SJCRH30 (cell line): ENCODE measurements around the gene RPL18. TPM values are rescaled to one million over a fixed set of nuclear protein-coding genes. Genes with fewer than 3 reads are reported as not detected.
A peak's percentile ranks its signal among the peaks of the same experiment; 100 is the strongest.

ENCODE experiments used
- DNase-seq, 2 experiments: peaks; one replicate each; pipeline ENCODE4 v3.0.0-alpha.2; 2015 to 2020
- H3K27ac ChIP-seq: fragments of 250-450 bp; sonication (Bioruptor Pico); 2 replicates; pipeline ENCODE4 v1.5.1; 2020; ENCODE audit warnings: mild to moderate bottlenecking, moderate library complexity
- H3K27me3 ChIP-seq: fragments of 250-450 bp; sonication (Bioruptor Pico); 2 replicates; pipeline ENCODE4 v1.5.1; 2020; ENCODE audit warnings: mild to moderate bottlenecking, moderate library complexity
- H3K36me3 ChIP-seq: fragments of 250-450 bp; sonication (Bioruptor Pico); 2 replicates; pipeline ENCODE4 v1.5.1; 2020; ENCODE audit warnings: mild to moderate bottlenecking, moderate library complexity
- H3K4me1 ChIP-seq: fragments of 250-450 bp; sonication (Bioruptor Pico); 2 replicates; pipeline ENCODE4 v1.5.1; 2020; ENCODE audit warnings: mild to moderate bottlenecking, moderate library complexity
- H3K4me3 ChIP-seq: fragments of 250-450 bp; sonication (Bioruptor Pico); 2 replicates; pipeline ENCODE4 v1.5.1; 2020; ENCODE audit warnings: mild to moderate bottlenecking, moderate library complexity
- H3K9me3 ChIP-seq: fragments of 250-450 bp; sonication (Bioruptor Pico); replicated peaks from 2 replicates; pipeline ENCODE4 v1.5.1; 2020; ENCODE audit warnings: mild to moderate bottlenecking, moderate library complexity
- total RNA-seq: library from RNA; depleted of rRNA; stranded (reverse); fragments of >200 nt; shearing (Covaris generic); gene quantifications from 2 replicates; pipeline ENCODE4 v1.2.3, GENCODE V29; 2014

RPL18 gene
- total RNA-seq, 1 experiment from 2014 or later: 1,609 TPM

DNA sequence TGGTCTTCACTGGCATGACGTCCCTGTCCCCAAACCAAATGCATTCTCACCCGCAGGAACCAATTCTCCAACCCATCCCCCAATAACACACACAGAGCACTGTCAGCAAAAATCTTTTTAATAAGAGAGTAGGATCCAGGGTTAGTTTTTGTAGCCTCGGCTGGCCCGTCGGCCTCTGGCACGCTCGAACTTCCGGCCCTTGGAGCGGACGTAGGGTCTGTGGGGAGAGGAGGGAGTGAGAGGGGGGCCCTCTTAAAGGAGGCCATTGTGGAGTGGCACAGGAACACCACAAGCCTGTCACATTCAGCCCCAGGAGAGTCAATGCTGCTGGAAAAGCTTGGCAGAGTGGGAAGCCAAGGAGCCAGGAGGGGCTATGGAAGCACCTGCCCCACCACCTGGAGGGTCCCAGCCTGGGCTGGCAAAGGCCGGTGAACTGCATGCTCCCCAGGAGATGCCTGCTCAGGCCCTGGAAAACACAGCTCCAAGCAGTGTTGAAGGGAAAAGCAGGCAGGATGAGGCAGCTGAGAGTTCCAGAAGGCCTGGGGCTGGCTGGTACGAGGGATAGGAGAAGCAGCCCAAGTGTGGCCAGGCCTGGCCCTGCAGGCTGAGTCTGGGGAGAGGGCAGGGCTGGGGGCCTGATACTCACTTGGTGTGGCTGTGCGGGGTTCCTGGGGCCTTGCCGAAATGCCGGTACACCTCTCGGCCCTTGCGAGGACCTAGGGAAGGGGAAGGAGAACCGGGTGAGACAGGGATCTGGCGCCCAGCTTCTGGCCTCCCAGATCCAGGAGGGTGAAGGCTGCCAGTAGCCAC is 3.5 kb downstream of the RPL18 start:
- H3K36me3 ChIP-seq: peaks cover 44% of the 10 kb centered on the region
- H3K4me3 ChIP-seq: no peak overlapping the region
- no peak for DNase-seq
- H3K9me3 ChIP-seq: no peaks in the 10 kb centered on the region
- no peak overlapping the region for H3K27ac ChIP-seq
- H3K27me3 ChIP-seq: no peaks in the 10 kb centered on the region
- no peaks in the 10 kb centered on the region for H3K4me1 ChIP-seq

- Histone ChIP-seq H3K9me3 (no peaks in the 10 kb centered on the region), H3K27me3 (no peaks in the 10 kb centered on the region), H3K4me3 (no peak within 1 kb of the TSS), H3K27ac (no peak within 1 kb of the TSS), H3K36me3 (peaks cover 44% of the 10 kb centered on the region), H3K4me1 (no peaks in the 10 kb centered on the region)
- no peak for DNase-seq
Measured at GRCh38 chr19:48614436-48615230, 4.3 kb downstream of the RPL18 start, which contains the start of gene FAM83E. Gene FAM83E, minus strand, starts transcription at chr19:48615076. Its CDS starts 1,704 bp downstream, at chr19:48613372.

DNA sequence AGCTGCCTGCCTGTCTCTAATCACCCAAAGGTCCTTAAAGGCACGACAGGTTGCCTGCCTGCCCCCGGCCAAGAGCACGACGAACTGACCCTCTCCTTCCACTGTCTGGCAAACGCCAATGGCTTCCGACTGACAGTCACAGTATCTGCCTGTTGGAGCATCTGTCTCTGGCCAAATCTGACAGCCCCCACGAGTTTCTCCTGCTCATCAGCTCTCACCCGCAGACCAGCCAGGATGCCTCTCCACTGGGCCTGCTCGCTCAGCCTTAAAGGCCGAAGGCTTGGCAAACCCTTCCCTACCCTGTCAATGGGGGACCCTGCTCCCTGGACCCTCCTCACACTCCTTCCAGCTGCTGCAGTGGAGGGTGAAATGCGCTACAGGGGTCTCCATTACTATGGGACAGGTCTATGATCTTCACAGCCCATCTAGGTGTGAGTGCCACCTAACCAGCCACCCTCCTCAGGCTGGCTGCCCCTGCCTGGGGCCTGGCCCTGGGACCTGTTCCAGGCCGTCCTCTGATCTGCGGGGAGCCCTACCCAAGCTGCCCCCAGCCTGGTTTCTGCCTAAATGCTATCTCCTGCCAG is 5.0 kb downstream of the RPL18 start:
- Histone ChIP-seq H3K9me3 (no peaks in the 10 kb centered on the region), H3K4me3 (no peak overlapping the region), H3K27me3 (no peaks in the 10 kb centered on the region), H3K4me1 (no peaks in the 10 kb centered on the region), H3K27ac (no peak overlapping the region), H3K36me3 (peaks cover 44% of the 10 kb centered on the region)
- no peak for DNase-seq

- no peak overlapping the region for H3K4me3 ChIP-seq
- no peaks in the 10 kb centered on the region for H3K4me1 ChIP-seq
- no peak overlapping the region for H3K27ac ChIP-seq
- no peaks in the 10 kb centered on the region for H3K9me3 ChIP-seq
- DNase-seq: no peak
- H3K36me3 ChIP-seq: peaks cover 43% of the 10 kb centered on the region
- H3K27me3 ChIP-seq: no peaks in the 10 kb centered on the region
Measured at GRCh38 chr19:48613024-48613851, 5.7 kb downstream of the RPL18 start.

DNA sequence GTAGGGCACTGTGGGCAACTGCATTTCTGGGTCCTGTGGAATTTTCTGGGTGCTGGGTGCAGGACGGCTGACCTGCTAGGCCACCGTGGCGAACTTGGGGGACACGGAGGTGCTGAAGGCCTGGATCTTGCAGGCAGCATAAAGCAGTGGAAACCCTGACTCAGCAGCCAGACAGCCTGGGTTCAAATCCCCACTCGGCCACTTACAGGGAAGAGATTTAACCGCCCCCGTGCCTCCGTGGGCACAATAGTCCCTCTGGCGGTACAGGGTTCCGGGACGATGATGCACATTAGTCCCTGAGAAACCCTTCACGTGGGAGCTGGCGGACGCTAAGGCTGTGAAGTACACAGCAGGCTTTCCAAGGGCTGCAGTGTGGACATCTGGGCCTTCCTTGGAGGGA is 7.1 kb downstream of the RPL18 start:
- H3K27ac ChIP-seq: no peak overlapping the region
- no peaks in the 10 kb centered on the region for H3K4me1 ChIP-seq
- H3K36me3 ChIP-seq: peaks cover 29% of the 10 kb centered on the region
- H3K27me3 ChIP-seq: no peaks in the 10 kb centered on the region
- no peak overlapping the region for H3K4me3 ChIP-seq
- DNase-seq: no peak
- H3K9me3 ChIP-seq: no peaks in the 10 kb centered on the region

DNA sequence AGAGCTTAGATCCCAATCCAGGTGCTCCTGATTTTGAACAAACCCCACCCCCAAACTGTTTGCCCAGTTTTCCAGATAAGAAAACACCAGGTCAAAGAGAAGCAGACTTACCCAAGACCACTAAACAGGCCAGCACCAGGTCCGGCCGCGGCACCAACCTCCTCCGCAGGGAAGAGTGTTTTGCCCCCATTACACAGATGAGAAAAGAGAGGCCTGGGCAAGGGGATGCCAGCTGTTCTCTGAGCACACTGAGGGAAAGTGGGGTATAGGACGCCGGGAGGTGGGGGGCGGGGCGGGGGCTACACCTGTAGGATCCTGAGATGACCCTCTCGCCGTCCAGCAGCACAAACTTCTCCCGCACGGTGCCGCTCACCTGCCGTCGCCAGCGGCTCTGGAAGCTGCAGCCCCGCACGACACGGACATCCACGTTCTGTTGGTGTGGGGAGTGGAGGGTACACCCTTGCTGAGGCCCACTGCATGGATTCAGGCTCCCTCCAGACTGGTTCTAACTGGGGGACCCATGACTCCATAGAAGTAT is 9.3 kb downstream of the RPL18 start:
- peaks cover 7% of the 10 kb centered on the region; the same call in 1 of the 2 replicates for H3K36me3 ChIP-seq
- DNase-seq: no peak
- H3K4me1 ChIP-seq: no peaks in the 10 kb centered on the region
- H3K27me3 ChIP-seq: no peaks in the 10 kb centered on the region
- H3K9me3 ChIP-seq: no peaks in the 10 kb centered on the region
- no peak overlapping the region for H3K4me3 ChIP-seq
- no peak overlapping the region for H3K27ac ChIP-seq

DNA sequence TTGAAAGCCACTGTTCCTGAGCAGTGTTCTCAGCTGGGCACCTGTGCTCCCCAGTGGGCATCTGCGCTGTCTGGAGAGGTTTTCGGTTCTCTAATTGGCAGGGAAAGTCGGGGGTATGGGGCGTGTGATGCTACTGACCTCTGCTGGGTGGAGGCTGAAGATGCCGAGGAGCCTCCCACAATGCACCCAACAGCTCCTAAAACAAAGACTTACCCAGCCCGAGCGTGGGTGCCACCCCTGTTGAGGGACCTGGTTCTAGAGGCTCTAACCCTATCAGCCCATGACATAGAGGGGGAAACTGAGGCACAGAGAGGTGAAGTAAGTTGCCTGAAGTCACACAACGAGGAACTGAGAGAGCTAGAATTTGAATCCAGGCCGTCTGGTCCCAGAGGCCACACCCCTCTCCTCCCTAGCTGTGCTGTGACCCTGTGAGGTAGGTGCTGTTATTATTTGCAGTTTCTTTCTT is 10.1 kb downstream of the RPL18 start:
- Histone ChIP-seq H3K36me3 (0 out of 2 replicates have a peak, but pooled peaks cover 2% of the 10 kb centered on the region), H3K4me1 (no peaks in the 10 kb centered on the region), H3K4me3 (no peak overlapping the region), H3K27me3 (no peaks in the 10 kb centered on the region), H3K9me3 (no peaks in the 10 kb centered on the region), H3K27ac (no peak overlapping the region)
- peak in 1 of 2 experiments; percentile 55 for DNase-seq

DNA sequence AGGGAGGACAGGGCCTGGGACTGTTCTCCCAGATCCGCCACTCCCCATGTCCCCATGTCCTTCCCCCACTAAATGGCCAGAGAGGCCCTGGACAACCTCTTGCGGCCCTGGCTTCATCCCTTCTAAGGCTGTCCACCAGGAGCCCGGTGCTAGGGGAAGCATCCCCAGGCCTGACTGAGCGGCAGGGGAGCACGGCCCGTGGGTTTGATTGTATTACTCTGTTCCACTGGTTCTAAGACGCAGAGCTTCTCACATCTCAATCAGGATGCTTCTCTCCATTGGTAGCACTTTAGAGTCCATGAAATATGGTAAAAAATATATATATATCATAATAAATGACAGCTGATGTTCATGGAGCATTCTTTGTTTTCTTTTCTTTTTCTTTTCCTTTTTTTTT is 11.6 kb downstream of the RPL18 start:
- no peak for DNase-seq
- Histone ChIP-seq H3K27me3 (no peaks in the 10 kb centered on the region), H3K4me3 (no peak overlapping the region), H3K27ac (no peak overlapping the region), H3K4me1 (no peaks in the 10 kb centered on the region), H3K9me3 (no peaks in the 10 kb centered on the region), H3K36me3 (no peaks in the 10 kb centered on the region)

DNA sequence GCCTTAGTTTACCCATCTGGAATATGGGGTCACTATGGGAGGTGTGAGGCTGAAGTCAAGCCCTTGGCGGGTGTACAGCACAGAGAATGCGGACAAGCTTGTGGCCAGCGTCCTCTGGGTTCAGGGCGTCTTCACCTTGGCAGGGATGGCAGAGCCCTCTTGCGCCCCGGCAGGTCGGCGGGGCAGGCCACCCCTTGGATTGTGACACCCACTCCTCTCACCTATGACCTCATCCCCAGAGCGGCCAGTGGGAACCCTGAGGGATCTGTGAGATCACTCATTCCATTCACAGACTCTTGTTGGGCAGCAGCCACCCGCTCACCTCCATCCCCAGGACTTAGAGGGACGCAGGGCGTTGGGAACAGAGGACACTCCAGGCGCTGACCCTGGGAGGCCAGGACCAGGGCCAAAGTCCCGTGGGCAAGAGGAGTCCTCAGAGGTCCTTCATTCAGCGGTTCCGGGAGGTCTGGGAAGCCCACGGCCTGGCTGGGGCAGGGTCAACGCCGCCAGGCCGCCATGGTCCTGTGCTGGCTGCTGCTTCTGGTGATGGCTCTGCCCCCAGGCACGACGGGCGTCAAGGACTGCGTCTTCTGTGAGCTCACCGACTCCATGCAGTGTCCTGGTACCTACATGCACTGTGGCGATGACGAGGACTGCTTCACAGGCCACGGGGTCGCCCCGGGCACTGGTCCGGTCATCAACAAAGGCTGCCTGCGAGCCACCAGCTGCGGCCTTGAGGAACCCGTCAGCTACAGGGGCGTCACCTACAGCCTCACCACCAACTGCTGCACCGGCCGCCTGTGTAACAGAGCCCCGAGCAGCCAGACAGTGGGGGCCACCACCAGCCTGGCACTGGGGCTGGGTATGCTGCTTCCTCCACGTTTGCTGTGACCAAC is 12.3 kb downstream of the RPL18 start, which contains the start of gene SPACA4:
TSS of gene SPACA4 (plus strand) at position 280 of the 896 bp plus-strand sequence. CDS start at position 517, 237 bp downstream.
- Histone ChIP-seq H3K27me3 (no peaks in the 10 kb centered on the region), H3K27ac (no peak within 1 kb of the TSS), H3K4me3 (no peak within 1 kb of the TSS), H3K36me3 (no peaks in the 10 kb centered on the region), H3K4me1 (no peaks in the 10 kb centered on the region), H3K9me3 (no peaks in the 10 kb centered on the region)
- no peak for DNase-seq

DNA sequence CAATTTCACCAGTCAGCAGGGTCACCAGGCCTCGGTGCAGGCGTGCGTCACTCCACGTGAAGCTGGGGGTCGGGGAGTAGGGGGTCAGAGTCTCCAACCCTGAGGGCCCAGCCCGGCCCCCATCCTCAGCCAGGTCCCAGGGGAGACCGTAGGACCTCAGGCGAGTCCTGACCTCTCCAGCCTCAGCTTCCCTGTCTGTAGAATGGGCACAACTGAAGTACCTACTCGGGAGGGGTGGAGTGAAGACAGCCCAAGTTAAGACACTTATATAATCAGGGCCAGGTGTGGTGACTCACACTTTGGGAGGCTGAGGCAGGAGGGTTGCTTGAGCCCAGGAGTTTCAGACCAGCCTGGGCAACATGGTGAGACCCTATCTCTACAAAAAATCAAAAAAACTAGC is 15.1 kb downstream of the RPL18 start:
- Histone ChIP-seq H3K27ac (no peak overlapping the region), H3K36me3 (no peaks in the 10 kb centered on the region), H3K4me3 (no peak overlapping the region), H3K9me3 (no peaks in the 10 kb centered on the region), H3K4me1 (no peaks in the 10 kb centered on the region), H3K27me3 (peaks cover 4% of the 10 kb centered on the region; the same call in 1 of the 2 replicates)
- no peak for DNase-seq

- Histone ChIP-seq H3K4me1 (no peaks in the 10 kb centered on the region), H3K27ac (no peak overlapping the region), H3K36me3 (no peaks in the 10 kb centered on the region), H3K27me3 (peaks cover 8% of the 10 kb centered on the region; the same call in 1 of the 2 replicates), H3K4me3 (no peak overlapping the region), H3K9me3 (no peaks in the 10 kb centered on the region)
- DNase-seq: no peak
Measured at GRCh38 chr19:48603449-48603848, 15.5 kb downstream of the RPL18 start.

GRCh38 chr19:48603001-48603400 is 16.0 kb downstream of the RPL18 start:
- H3K9me3 ChIP-seq: no peaks in the 10 kb centered on the region
- H3K27me3 ChIP-seq: peaks cover 8% of the 10 kb centered on the region; the same call in 1 of the 2 replicates
- H3K4me1 ChIP-seq: no peaks in the 10 kb centered on the region
- no peak overlapping the region for H3K4me3 ChIP-seq
- no peak overlapping the region for H3K27ac ChIP-seq
- H3K36me3 ChIP-seq: no peaks in the 10 kb centered on the region
- no peak for DNase-seq
